Stimulated activated CD8-positive, alpha-beta memory T cell treated with anti-CD3 and anti-CD28 coated beads, Interleukin-2, amount 100 ng/mL, for 1 hour (primary cell): ENCODE results near the gene SLC19A2.
"Not testable (repeated sequence)": the region's sequence is repeated elsewhere in the genome, so short reads cannot be mapped to it uniquely, and the experiment has no call there.

ENCODE experiments used
- DNase-seq, 2 donors: peaks; one replicate each; pipeline ENCODE4 v3.0.0-alpha.2; 2020; ENCODE audit warnings: low read depth in 2 of 2

SLC19A2 gene

GRCh38 chr1:169509354-169509753, 23.6 kb upstream of the SLC19A2 start:
- no peak for DNase-seq

GRCh38 chr1:169508432-169509338, 22.9 kb upstream of the SLC19A2 start:
- DNase-seq, result no peak

GRCh38 chr1:169507413-169507812, 21.7 kb upstream of the SLC19A2 start:
- DNase-seq, result no peak

GRCh38 chr1:169503601-169504000, 17.9 kb upstream of the SLC19A2 start:
- DNase-seq, result not testable (repeated sequence)

- no peak for DNase-seq
These were observed 14.1 kb upstream of the SLC19A2 start for GRCh38 chr1:169499807-169500206.

GRCh38 chr1:169497317-169497716, 11.6 kb upstream of the SLC19A2 start:
- no peak for DNase-seq

- DNase-seq, result no peak
These were observed 10.2 kb upstream of the SLC19A2 start for GRCh38 chr1:169495916-169496315.

- no peak for DNase-seq
These were observed 9.5 kb upstream of the SLC19A2 start for GRCh38 chr1:169495046-169495775.

- DNase-seq, result no peak
These were observed 8.6 kb upstream of the SLC19A2 start for GRCh38 chr1:169494343-169494742.

GRCh38 chr1:169493251-169493650, 7.5 kb upstream of the SLC19A2 start:
- no peak for DNase-seq

GRCh38 chr1:169491845-169492281, 6.1 kb upstream of the SLC19A2 start:
- DNase-seq, result no peak

- DNase-seq, result no peak
These were observed 2.4 kb upstream of the SLC19A2 start for GRCh38 chr1:169488157-169488556.

- DNase-seq, result no peak
These were observed 1.8 kb upstream of the SLC19A2 start for GRCh38 chr1:169487561-169487960.

GRCh38 chr1:169487133-169487532, 1.4 kb upstream of the SLC19A2 start:
- DNase-seq, result no peak

- DNase-seq, result no peak
These were observed 722 bp upstream of the SLC19A2 start for GRCh38 chr1:169486281-169487051.

- DNase-seq, result no peak
These were observed 887 bp downstream of the SLC19A2 start for GRCh38 chr1:169484683-169485430.

GRCh38 chr1:169484101-169484500, 1.6 kb downstream of the SLC19A2 start:
- no peak for DNase-seq

- DNase-seq, result no peak
These were observed 2.2 kb downstream of the SLC19A2 start for GRCh38 chr1:169483500-169483966.

GRCh38 chr1:169479363-169480066, 6.2 kb downstream of the SLC19A2 start:
- DNase-seq, result no peak

- DNase-seq, result no peak
These were observed 7.6 kb downstream of the SLC19A2 start for GRCh38 chr1:169478094-169478672.
